Left forelimb (tissue), 1 donor: ENCODE results near the gene ZNF728.
"Not testable (repeated sequence)": the region's sequence is repeated elsewhere in the genome, so short reads cannot be mapped to it uniquely, and the experiment has no call there.

ENCODE experiments used
- DNase-seq: peaks from one replicate; pipeline ENCODE4 v3.0.0-alpha.2; 2018; ENCODE audit warnings: low spot score

ZNF728 gene

GRCh38 chr19:23002690-23003422 is at the start of gene ZNF728:
Gene ZNF728, minus strand, starts transcription at chr19:23003176. Its CDS starts 146 bp downstream, at chr19:23003030.
- DNase-seq = no peak

- DNase-seq = no peak
These were observed 49.4 kb upstream of the ZNF728 start for GRCh38 chr19:23052349-23052748.

GRCh38 chr19:23049256-23049655 is 46.3 kb upstream of the ZNF728 start:
- no peak for DNase-seq

GRCh38 chr19:23046743-23047142 is 43.8 kb upstream of the ZNF728 start:
- DNase-seq = no peak

- no peak for DNase-seq
These were observed 30.7 kb upstream of the ZNF728 start for GRCh38 chr19:23033721-23034120.

- no peak for DNase-seq
These were observed 12.7 kb upstream of the ZNF728 start for GRCh38 chr19:23015660-23016059.

GRCh38 chr19:22994957-22995356 is 8.0 kb downstream of the ZNF728 start:
- not testable (repeated sequence) for DNase-seq

GRCh38 chr19:22976248-22976647 is 26.7 kb downstream of the ZNF728 start:
- DNase-seq = no peak

GRCh38 chr19:22975546-22976136 is 27.3 kb downstream of the ZNF728 start:
- not testable (repeated sequence) for DNase-seq

- no peak for DNase-seq
These were observed 57.4 kb downstream of the ZNF728 start for GRCh38 chr19:22945560-22945959.

- DNase-seq = no peak
These were observed 67.8 kb downstream of the ZNF728 start for GRCh38 chr19:22935151-22935550.

- not testable (repeated sequence) for DNase-seq
These were observed 75.4 kb downstream of the ZNF728 start for GRCh38 chr19:22927576-22927975.

GRCh38 chr19:22925181-22925580 is 77.8 kb downstream of the ZNF728 start:
- not testable (repeated sequence) for DNase-seq
